ENCODE measurements around the gene CSF3. TPM values are rescaled to one million over a fixed set of nuclear protein-coding genes. Genes with fewer than 3 reads are reported as not detected.
"Not testable (repeated sequence)": the region's sequence is repeated elsewhere in the genome, so short reads cannot be mapped to it uniquely, and the experiment has no call there.

Gene CSF3
- polyA plus RNA-seq, 1 experiment: not detected

GRCh38 chr17:40004072-40004471, 11.2 kb upstream of the CSF3 start:
- no peak overlapping the region for H3K27ac ChIP-seq (ENCODE audit: low read depth, low read length)
- DNase-seq (ENCODE audit: low read depth, low spot score): no peak
- TF ChIP-seq CTCF (IDR thresholded peaks at IDR 0.05; ENCODE audit: low read depth, low read length): no peak
- H3K4me3 ChIP-seq (ENCODE audit: low read depth, low read length): no peak overlapping the region
- no peaks in the 10 kb centered on the region for H3K9me3 ChIP-seq (ENCODE audit: control insufficient read depth, insufficient read depth, low read length)
- POLR2A ChIA-PET: no interaction called here
- H3K27me3 ChIP-seq (ENCODE audit: control insufficient read depth, insufficient read depth, low read length): peaks cover 2% of the 10 kb centered on the region
- CTCF ChIA-PET: no interaction called here

DNA sequence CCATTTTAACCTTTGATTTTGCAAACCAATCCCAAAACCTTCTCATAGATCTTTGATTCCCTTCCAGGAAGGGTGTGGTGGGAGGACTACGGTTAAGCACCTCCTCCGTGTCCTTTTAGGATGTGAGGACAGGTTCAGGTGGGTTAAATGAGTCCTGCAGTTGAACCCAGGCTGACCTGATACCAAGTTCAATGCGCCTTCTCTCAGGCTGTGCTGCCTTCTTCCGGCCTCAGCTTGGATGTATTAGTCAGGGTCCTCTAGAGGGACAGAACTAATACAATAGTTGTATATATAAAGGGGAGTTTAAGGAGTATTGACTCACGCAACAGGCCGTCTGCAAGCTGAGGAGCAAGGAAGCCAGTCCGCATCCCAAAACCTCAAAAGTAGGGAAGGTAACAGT, 10.5 kb upstream of the CSF3 start:
- Histone ChIP-seq H3K27ac (ENCODE audit: low read depth, low read length) (no peak overlapping the region), H3K9me3 (ENCODE audit: control insufficient read depth, insufficient read depth, low read length) (no peaks in the 10 kb centered on the region), H3K4me3 (ENCODE audit: low read depth, low read length) (no peak overlapping the region), H3K27me3 (ENCODE audit: control insufficient read depth, insufficient read depth, low read length) (peaks cover 2% of the 10 kb centered on the region)
- POLR2A ChIA-PET: no interaction called here
- CTCF ChIA-PET: no interaction called here
- TF ChIP-seq CTCF (IDR thresholded peaks at IDR 0.05; ENCODE audit: low read depth, low read length): no peak
- no peak for DNase-seq (ENCODE audit: low read depth, low spot score)

DNA sequence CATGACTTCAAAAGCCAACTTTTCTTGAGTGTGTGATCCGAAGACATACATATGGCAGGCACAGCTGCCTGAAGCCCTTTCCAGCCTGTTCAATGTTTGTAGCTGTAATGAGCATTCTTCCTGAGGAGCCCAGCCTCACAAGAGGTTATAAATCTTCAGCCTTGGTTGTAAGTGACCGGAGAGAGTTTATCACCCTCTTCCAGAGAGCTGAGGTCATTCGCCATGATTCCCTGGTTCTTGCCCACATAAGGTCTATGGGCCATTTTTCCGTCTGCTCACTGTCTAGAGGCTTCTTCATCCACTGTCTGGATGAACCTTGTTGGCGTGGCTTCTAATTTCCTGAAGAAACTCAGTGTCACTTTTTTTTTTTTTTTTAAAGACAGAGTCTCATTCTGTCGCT, 9.7 kb upstream of the CSF3 start:
- CTCF ChIA-PET: no interaction called here
- POLR2A ChIA-PET: interaction anchor here (0.9 kb wide), 1 partner anchor 25 kb away, joined by 3 read pairs; the partner anchor contains the start of gene PSMD3
- Histone ChIP-seq H3K4me3 (ENCODE audit: low read depth, low read length) (no peak overlapping the region), H3K27me3 (ENCODE audit: control insufficient read depth, insufficient read depth, low read length) (peaks cover 2% of the 10 kb centered on the region), H3K27ac (ENCODE audit: low read depth, low read length) (no peak overlapping the region), H3K9me3 (ENCODE audit: control insufficient read depth, insufficient read depth, low read length) (no peaks in the 10 kb centered on the region)
- DNase-seq (ENCODE audit: low read depth, low spot score): no peak
- TF ChIP-seq CTCF (IDR thresholded peaks at IDR 0.05; ENCODE audit: low read depth, low read length): no peak

DNA sequence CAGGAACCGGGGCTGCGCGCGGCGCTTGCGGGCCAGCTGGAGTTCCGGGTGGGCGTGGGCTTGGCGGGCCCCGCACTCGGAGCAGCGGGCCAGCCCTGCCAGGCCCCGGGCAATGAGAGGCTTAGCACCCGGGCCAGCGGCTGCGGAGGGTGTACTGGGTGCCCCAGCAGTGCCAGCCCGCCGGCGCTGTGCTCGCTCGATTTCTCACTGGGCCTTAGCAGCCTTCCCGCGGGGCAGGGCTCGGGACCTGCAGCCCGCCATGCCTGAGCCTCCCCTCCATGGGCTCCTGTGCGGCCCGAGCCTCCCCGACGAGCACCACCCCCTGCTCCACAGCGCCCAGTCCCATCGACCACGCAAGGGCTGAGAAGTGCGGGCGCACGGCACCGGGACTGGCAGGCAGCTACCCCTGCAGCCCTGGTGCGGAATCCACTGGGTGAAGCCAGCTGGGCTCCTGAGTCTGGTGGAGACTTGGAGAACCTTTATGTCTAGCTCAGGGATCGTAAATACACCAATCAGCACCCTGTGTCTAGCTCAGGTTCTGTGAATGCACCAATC, 4.2 kb upstream of the CSF3 start:
- H3K4me3 ChIP-seq (ENCODE audit: low read depth, low read length); H3K27ac ChIP-seq (ENCODE audit: low read depth, low read length); DNase-seq (ENCODE audit: low read depth, low spot score); POLR2A ChIA-PET; H3K9me3 ChIP-seq (ENCODE audit: control insufficient read depth, insufficient read depth, low read length); H3K27me3 ChIP-seq (ENCODE audit: control insufficient read depth, insufficient read depth, low read length); CTCF ChIA-PET: not testable (repeated sequence)

DNA sequence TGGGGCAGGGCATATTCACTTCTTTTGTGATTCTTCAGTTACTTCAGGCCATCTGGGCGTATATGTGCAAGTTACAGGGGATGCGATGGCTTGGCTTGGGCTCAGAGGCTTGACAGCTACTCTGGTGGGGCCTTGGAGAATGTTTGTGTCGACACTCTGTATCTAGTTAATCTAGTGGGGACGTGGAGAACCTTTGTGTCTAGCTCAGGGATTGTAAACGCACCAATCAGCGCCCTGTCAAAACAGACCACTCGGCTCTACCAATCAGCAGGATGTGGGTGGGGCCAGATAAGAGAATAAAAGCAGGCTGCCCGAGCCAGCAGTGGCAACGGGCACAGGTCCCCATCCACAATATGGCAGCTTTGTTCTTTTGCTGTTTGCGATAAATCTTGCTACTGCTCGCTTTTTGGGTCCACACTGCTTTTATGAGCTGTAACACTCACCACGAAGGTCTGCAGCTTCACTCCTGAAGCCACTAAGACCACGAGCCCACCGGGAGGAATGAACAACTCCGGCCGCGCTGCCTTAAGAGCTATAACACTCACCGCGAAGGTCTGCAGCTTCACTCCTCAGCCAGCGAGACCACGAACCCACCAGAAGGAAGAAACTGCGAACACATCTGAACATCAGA, 3.1 kb upstream of the CSF3 start:
- H3K9me3 ChIP-seq (ENCODE audit: control insufficient read depth, insufficient read depth, low read length); H3K27ac ChIP-seq (ENCODE audit: low read depth, low read length); DNase-seq (ENCODE audit: low read depth, low spot score); POLR2A ChIA-PET; H3K4me3 ChIP-seq (ENCODE audit: low read depth, low read length); H3K27me3 ChIP-seq (ENCODE audit: control insufficient read depth, insufficient read depth, low read length): not testable (repeated sequence)
- CTCF ChIA-PET: interaction anchor here (1.5 to 7.6 kb wide), 6 partner anchors 14 to 278 kb away, joined by 4 to 81 read pairs (median 8); no protein-coding TSS in a partner anchor

DNA sequence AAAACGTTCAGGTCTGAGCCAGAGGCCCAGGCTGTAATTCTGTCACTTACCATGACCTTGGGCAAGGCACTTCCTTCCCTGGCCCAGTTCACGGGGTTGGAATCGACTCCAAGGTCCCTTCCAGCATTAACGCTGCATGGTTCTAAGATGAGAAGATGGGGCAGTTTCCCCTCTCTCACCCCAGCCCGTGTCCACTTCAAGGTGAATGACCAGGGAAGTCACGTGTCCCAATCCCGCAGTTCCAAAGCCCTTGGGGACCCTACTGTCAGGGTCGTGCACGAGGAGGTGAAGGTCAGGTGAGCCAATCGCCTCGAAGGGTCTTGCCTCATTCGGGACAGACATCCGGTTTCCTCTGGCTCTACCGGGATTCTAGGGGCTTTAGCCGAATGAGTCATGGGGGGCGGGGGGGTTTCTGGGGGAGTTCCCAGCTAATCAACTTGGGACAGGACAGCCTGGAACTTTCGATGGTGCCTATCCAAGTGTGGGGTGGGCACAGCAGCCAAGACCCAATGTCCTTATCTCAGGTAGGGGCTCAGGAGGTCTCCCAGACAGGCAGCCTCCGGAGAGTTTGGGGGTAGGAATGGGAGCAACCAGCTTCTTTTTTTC, 762 bp upstream of the CSF3 start:
- H3K27ac ChIP-seq (ENCODE audit: low read depth, low read length): peak overlapping the region; percentile 2
- DNase-seq (ENCODE audit: low read depth, low spot score): no peak
- H3K9me3 ChIP-seq (ENCODE audit: control insufficient read depth, insufficient read depth, low read length): no peaks in the 10 kb centered on the region
- no peaks in the 10 kb centered on the region for H3K27me3 ChIP-seq (ENCODE audit: control insufficient read depth, insufficient read depth, low read length)
- POLR2A ChIA-PET: no interaction called here
- TF ChIP-seq CTCF (IDR thresholded peaks at IDR 0.05; ENCODE audit: low read depth, low read length): no peak
- H3K4me3 ChIP-seq (ENCODE audit: low read depth, low read length): no peak overlapping the region
- CTCF ChIA-PET: interaction anchor here (0.6 to 7.6 kb wide), 12 partner anchors 12 to 344 kb away, joined by 3 to 81 read pairs (median 5); no protein-coding TSS in a partner anchor
